GM23248 (cell line): Measurements from ENCODE around the gene FOXN1. TPM values are rescaled to one million over a fixed set of nuclear protein-coding genes. Genes with fewer than 3 reads are reported as not detected.
"Not testable (repeated sequence)": the region's sequence is repeated elsewhere in the genome, so short reads cannot be mapped to it uniquely, and the experiment has no call there.

Experiments used
- DNase-seq: peaks from one replicate; pipeline ENCODE4 v3.0.0-alpha.2; 2015
- H2AFZ ChIP-seq: fragments of 200-600 bp; sonication (generic); 2 replicates; pipeline ENCODE4 v1.6.1; 2016; ENCODE audit warnings: antibody characterized with exemption
- H3F3A ChIP-seq: fragments of 200-600 bp; sonication (generic); 2 replicates; pipeline ENCODE4 v1.6.1; 2016; ENCODE audit warnings: mild to moderate bottlenecking, antibody characterized with exemption, mixed run types; ENCODE audit not compliant: insufficient read depth
- H3K27ac ChIP-seq: fragments of 200-600 bp; sonication (generic); 2 replicates; pipeline ENCODE4 v1.5.1; 2016; ENCODE audit warnings: mild to moderate bottlenecking
- H3K27me3 ChIP-seq: fragments of 200-600 bp; sonication (generic); replicated peaks from 2 replicates; pipeline ENCODE4 v1.6.1; 2016; ENCODE audit warnings: mild to moderate bottlenecking; ENCODE audit not compliant: insufficient read depth
- H3K36me3 ChIP-seq: fragments of 200-600 bp; sonication (generic); 2 replicates; pipeline ENCODE4 v1.6.1; 2016; ENCODE audit warnings: low read depth, mild to moderate bottlenecking
- H3K4me1 ChIP-seq: fragments of 200-600 bp; sonication (generic); 2 replicates; pipeline ENCODE4 v1.6.1; 2016; ENCODE audit warnings: mild to moderate bottlenecking; ENCODE audit not compliant: insufficient read depth
- H3K4me2 ChIP-seq: fragments of 200-600 bp; sonication (generic); one replicate; pipeline ENCODE4 v1.6.1; 2016; ENCODE audit warnings: mild to moderate bottlenecking; ENCODE audit not compliant: unreplicated experiment
- H3K4me3 ChIP-seq: fragments of 200-600 bp; sonication (generic); 2 replicates; pipeline ENCODE4 v1.5.1; 2016; ENCODE audit warnings: mild to moderate bottlenecking
- H3K79me2 ChIP-seq: fragments of 200-600 bp; sonication (generic); 2 replicates; pipeline ENCODE4 v1.6.1; 2016; ENCODE audit warnings: mild to moderate bottlenecking; ENCODE audit not compliant: insufficient read depth
- H3K9ac ChIP-seq: fragments of 200-600 bp; sonication (generic); 2 replicates; pipeline ENCODE4 v1.6.1; 2016; ENCODE audit warnings: mild to moderate bottlenecking
- H3K9me2 ChIP-seq: fragments of 200-600 bp; sonication (generic); 2 replicates; pipeline ENCODE4 v1.6.1; 2016; ENCODE audit warnings: mixed run types, mild to moderate bottlenecking, moderate library complexity; ENCODE audit not compliant: insufficient read depth
- H3K9me3 ChIP-seq: fragments of 200-600 bp; sonication (generic); one replicate; pipeline ENCODE4 v1.6.1; 2017; ENCODE audit warnings: low read depth
- H4K20me1 ChIP-seq: fragments of 200-600 bp; sonication (generic); 2 replicates; pipeline ENCODE4 v1.6.0; 2016; ENCODE audit not compliant: insufficient read depth
- EZH2 ChIP-seq: fragments of 200-600 bp; sonication (generic); IDR thresholded peaks from 2 replicates; pipeline ENCODE4 v1.6.1; 2018; ENCODE audit warnings: antibody characterized with exemption, mild to moderate bottlenecking; ENCODE audit not compliant: insufficient read depth, poor library complexity, severe bottlenecking
- EZH2phosphoT487 ChIP-seq: fragments of 200-600 bp; sonication (generic); IDR thresholded peaks from 2 replicates; pipeline ENCODE4 v1.6.1; 2018; ENCODE audit warnings: antibody characterized with exemption, moderate library complexity, mild to moderate bottlenecking, low read depth; ENCODE audit not compliant: insufficient read depth
- WGBS, 2 experiments: methylation state at CpG; one replicate each; pipeline ENCODE4 v1.1.6; 2015 to 2017; ENCODE audit warnings: low lambda C conversion rate in 2 of 2, low coverage in 1 of 2; ENCODE audit errors: missing lambda C conversion rate in 2 of 2; 5-methylcytosine and 5-hydroxymethylcytosine counted together
- in situ Hi-C: fragments of 300-500 bp; cut with MboI; formaldehyde crosslinking; loops from 2 replicates; pipeline ENCODE4 v1.15.0; 2020
- polyA plus RNA-seq: library from polyadenylated mRNA; unstranded; fragments of >200 nt; fragmentation: Nextera tagmentation; extraction: Ambion mirVana; gene quantifications from 2 replicates; pipeline ENCODE4 v1.2.1, GENCODE V29; 2016
- total RNA-seq: library from RNA; depleted of rRNA; stranded (reverse); fragments of >200 nt; shearing (Covaris generic); gene quantifications from 2 replicates; pipeline ENCODE4 v1.2.3, GENCODE V29; 2014

The FOXN1 gene
- total and polyA plus RNA-seq, 2 experiments from 2014 or later, result not detected

DNA sequence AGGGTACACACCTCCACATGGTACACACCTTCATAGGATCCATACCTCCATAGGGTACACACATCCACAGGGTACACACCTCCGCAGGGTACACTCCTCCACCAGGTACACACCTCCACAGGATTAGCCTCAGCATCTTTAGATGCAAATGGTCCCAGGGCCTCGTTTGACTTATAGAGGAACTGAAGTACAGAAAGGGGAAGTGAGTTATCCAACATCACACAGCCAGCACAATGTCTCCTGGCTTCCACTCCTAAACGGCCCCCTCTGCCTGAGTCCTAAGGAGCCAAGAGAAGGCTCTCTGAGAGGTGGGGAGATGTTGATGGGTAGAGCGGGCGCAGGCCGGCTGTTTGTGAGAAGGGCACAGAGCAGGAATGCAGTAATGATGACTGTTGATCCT is 12.0 kb downstream of the FOXN1 start:
- Histone ChIP-seq H3F3A (no peaks in the 10 kb centered on the region), H3K27ac (no peak overlapping the region), H2AFZ (no peak overlapping the region), H4K20me1 (no peaks in the 10 kb centered on the region), H3K9me2 (no peaks in the 10 kb centered on the region), H3K4me2 (no peak overlapping the region), H3K27me3 (peaks cover 8% of the 10 kb centered on the region; the same call in 1 of the 2 replicates), H3K9me3 (no peaks in the 10 kb centered on the region), H3K4me3 (no peak overlapping the region), H3K79me2 (no peaks in the 10 kb centered on the region), H3K9ac (no peak overlapping the region), H3K36me3 (no peaks in the 10 kb centered on the region), H3K4me1 (no peaks in the 10 kb centered on the region)
- no peak for DNase-seq
- in situ Hi-C loops, result no loop called here
- TF ChIP-seq EZH2phosphoT487 (no peak), EZH2 (no peak)
- 37 to 47% methylated on average over 6 of the region's 6 CpGs for WGBS, 2 experiments

DNA sequence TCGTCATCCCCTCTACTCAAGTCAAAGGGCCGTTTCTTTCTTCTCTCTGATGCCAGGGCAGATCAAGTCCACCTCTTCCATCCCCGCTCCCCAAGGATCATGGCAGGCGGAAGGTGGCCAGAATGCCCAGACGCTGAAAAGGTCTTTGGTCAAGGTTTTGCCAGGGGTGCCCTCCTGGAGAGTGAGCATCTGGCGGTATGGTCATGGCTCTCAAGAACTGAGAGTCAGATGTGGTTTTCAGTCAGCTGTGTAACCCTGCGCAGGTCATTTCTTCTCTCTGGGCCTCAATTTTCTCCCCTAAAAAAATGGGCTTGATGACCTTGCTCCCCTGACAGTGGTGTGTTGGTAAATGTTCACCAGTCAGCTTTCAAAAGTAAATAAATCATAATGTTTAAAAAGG is 12.4 kb downstream of the FOXN1 start:
- Histone ChIP-seq H3K27ac (no peak overlapping the region), H3K4me2 (no peak overlapping the region), H3F3A (no peaks in the 10 kb centered on the region), H2AFZ (no peak overlapping the region), H3K9me3 (no peaks in the 10 kb centered on the region), H4K20me1 (no peaks in the 10 kb centered on the region), H3K9ac (no peak overlapping the region), H3K79me2 (no peaks in the 10 kb centered on the region), H3K4me3 (no peak overlapping the region), H3K27me3 (peaks cover 4% of the 10 kb centered on the region; the same call in 1 of the 2 replicates), H3K4me1 (no peaks in the 10 kb centered on the region), H3K36me3 (no peaks in the 10 kb centered on the region), H3K9me2 (no peaks in the 10 kb centered on the region)
- in situ Hi-C loops, result no loop called here
- DNase-seq, result no peak
- TF ChIP-seq EZH2phosphoT487, result no peak
- TF ChIP-seq EZH2, result no peak
- WGBS, 2 experiments, result 56 to 64% methylated on average over 7 of the region's 7 CpGs

- WGBS, 2 experiments, result 53 to 60% methylated on average over 4 to 5 of the region's 5 CpGs
- no peak for DNase-seq
- in situ Hi-C loops, result no loop called here
- Histone ChIP-seq H3K36me3 (no peaks in the 10 kb centered on the region), H3K4me1 (no peaks in the 10 kb centered on the region), H2AFZ (no peak overlapping the region), H3K79me2 (no peaks in the 10 kb centered on the region), H4K20me1 (no peaks in the 10 kb centered on the region), H3K9me2 (no peaks in the 10 kb centered on the region), H3K4me2 (no peak overlapping the region), H3K9me3 (no peaks in the 10 kb centered on the region), H3K9ac (no peak overlapping the region), H3K27me3 (0 out of 2 replicates have a peak, but pooled peaks cover 4% of the 10 kb centered on the region), H3K27ac (no peak overlapping the region), H3F3A (no peaks in the 10 kb centered on the region), H3K4me3 (no peak overlapping the region)
- TF ChIP-seq EZH2phosphoT487 (no peak), EZH2 (no peak)
These were observed 13.1 kb downstream of the FOXN1 start for GRCh38 chr17:28519236-28519635.

- Histone ChIP-seq H3K9ac (no peak overlapping the region), H2AFZ (no peak overlapping the region), H3K27ac (no peak overlapping the region), H3K27me3 (no peaks in the 10 kb centered on the region), H3K36me3 (no peaks in the 10 kb centered on the region), H3K4me2 (no peak overlapping the region), H3F3A (no peaks in the 10 kb centered on the region), H3K4me1 (peaks cover 9% of the 10 kb centered on the region), H4K20me1 (no peaks in the 10 kb centered on the region), H3K9me3 (no peaks in the 10 kb centered on the region), H3K79me2 (no peaks in the 10 kb centered on the region), H3K9me2 (no peaks in the 10 kb centered on the region), H3K4me3 (no peak overlapping the region)
- TF ChIP-seq EZH2phosphoT487 (no peak), EZH2 (no peak)
- WGBS, 2 experiments, result 43 to 45% methylated on average over 5 to 6 of the region's 6 CpGs
- no peak for DNase-seq
- in situ Hi-C loops, result no loop called here
These were observed 14.5 kb downstream of the FOXN1 start for GRCh38 chr17:28520687-28521086.

- in situ Hi-C loops, result no loop called here
- Histone ChIP-seq H3K4me1 (peaks cover 9% of the 10 kb centered on the region), H3K9me3 (no peaks in the 10 kb centered on the region), H3K79me2 (no peaks in the 10 kb centered on the region), H3F3A (no peaks in the 10 kb centered on the region), H3K4me2 (no peak overlapping the region), H3K4me3 (no peak overlapping the region), H3K9ac (no peak overlapping the region), H3K36me3 (no peaks in the 10 kb centered on the region), H3K27ac (no peak overlapping the region), H4K20me1 (no peaks in the 10 kb centered on the region), H3K9me2 (no peaks in the 10 kb centered on the region), H3K27me3 (no peaks in the 10 kb centered on the region), H2AFZ (no peak overlapping the region)
- no peak for DNase-seq
- 47 to 50% methylated on average over 14 to 18 of the region's 21 CpGs for WGBS, 2 experiments
- no peak for TF ChIP-seq EZH2
- TF ChIP-seq EZH2phosphoT487, result no peak
These were observed 15.3 kb downstream of the FOXN1 start for GRCh38 chr17:28521311-28522085.

DNA sequence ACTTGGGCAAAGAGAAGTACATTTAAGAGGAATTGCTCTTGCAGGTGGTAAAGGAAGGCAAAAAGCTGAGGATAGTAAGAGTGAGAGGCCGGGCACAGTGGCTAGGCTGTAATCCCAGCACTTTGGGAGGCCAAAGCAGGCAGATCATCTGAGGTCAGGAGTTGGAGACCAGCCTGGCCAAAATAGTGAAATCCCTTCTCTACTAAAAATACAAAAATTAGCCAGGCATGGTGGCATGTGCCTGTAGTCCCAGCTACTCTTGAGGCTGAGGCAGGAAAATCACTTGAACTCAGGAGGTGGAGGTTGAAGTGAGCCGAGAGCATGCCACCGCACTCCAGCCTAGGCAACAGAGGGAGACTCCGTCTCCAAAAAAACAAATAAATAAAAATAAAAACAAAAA is 16.1 kb downstream of the FOXN1 start:
- H3F3A ChIP-seq, H3K36me3 ChIP-seq, H3K9me2 ChIP-seq, H3K4me3 ChIP-seq, H3K27ac ChIP-seq, H4K20me1 ChIP-seq, H3K4me1 ChIP-seq, in situ Hi-C loops, H3K79me2 ChIP-seq, H3K27me3 ChIP-seq, DNase-seq, H3K4me2 ChIP-seq, H3K9ac ChIP-seq, H2AFZ ChIP-seq, H3K9me3 ChIP-seq: not testable (repeated sequence)
- WGBS, 2 experiments, result 78 to 80% methylated on average over 3 to 4 of the region's 4 CpGs
